HepG2 (cell line): ENCODE results near the gene OTUB2. TPM values are rescaled to one million over a fixed set of nuclear protein-coding genes. Genes with fewer than 3 reads are reported as not detected.

ENCODE experiments used
- ATAC-seq: fragments of 200-7000 bp; cut with Tn5 transposase; 3 replicates; pipeline ENCODE4 v1.9.1; 2020; ENCODE audit warnings: mild to moderate bottlenecking, moderate library complexity
- BruUV-seq: library from RNA; stranded (reverse); fragments of 400-500 nt; replicated peaks from 2 replicates; lab custom pipeline; 2021; lab: Mats Ljungman, UMichigan
- CTCF ChIA-PET: fragments of 300-600 bp; formaldehyde crosslinking; extraction: SDS; loops from one replicate; lab custom pipeline; 2021; ENCODE audit warnings: low total read pairs, inconsistent platforms, low intra/inter-chr PET ratio; lab: Yijun Ruan, JAX
- POLR2A ChIA-PET: fragments of 350-600 bp; sonication (Branson Sonifier 250); formaldehyde crosslinking; loops from one replicate; lab custom pipeline; 2020; ENCODE audit warnings: antibody characterized with exemption, inconsistent platforms; lab: Yijun Ruan, JAX
- DNase-seq: peaks from one replicate; pipeline ENCODE4 v3.0.0-alpha.2; 2015; ENCODE audit warnings: low spot score
- FAIRE-seq: peaks from 3 replicates; lab custom pipeline; 2011; peaks lifted over from hg19 to GRCh38; lab: Jason Lieb, UNC
- H2AFZ ChIP-seq: one replicate; pipeline ENCODE4 v1.6.1; 2011; ENCODE audit warnings: low read length, inconsistent platforms
- H3K27ac ChIP-seq: fragments of 300-600 bp; 3 replicates; pipeline ENCODE4 v1.8.0; 2011; ENCODE audit warnings: mixed run types, mild to moderate bottlenecking, mixed read lengths, low read length, inconsistent platforms; ENCODE audit not compliant: insufficient read depth; ENCODE audit errors: extremely low read length
- H3K27me3 ChIP-seq, 2 experiments: fragments of 200-600 bp in 1 of 2; 2 replicates in 1 of 2; 3 replicates in 1 of 2; pipeline versions ENCODE4 v1.6.0 to v1.8.0; 2011; ENCODE audit warnings: low read length in 2 of 2, mild to moderate bottlenecking in 2 of 2, moderate library complexity in 2 of 2, inconsistent platforms in 1 of 2; ENCODE audit not compliant: insufficient read depth in 2 of 2, control insufficient read depth in 1 of 2
- H3K36me3 ChIP-seq, 2 experiments: fragments of 200-600 bp in 1 of 2; replicated peaks in 1 of 2; 2 replicates in 1 of 2; 3 replicates in 1 of 2; pipeline versions ENCODE4 v1.5.1 to v1.8.0; 2011; ENCODE audit warnings: low read length in 2 of 2, inconsistent platforms in 1 of 2; ENCODE audit not compliant: insufficient read depth in 2 of 2, control insufficient read depth in 1 of 2
- H3K4me1 ChIP-seq: 2 replicates; pipeline ENCODE4 v1.5.1; 2012; ENCODE audit warnings: low read length, inconsistent platforms; ENCODE audit not compliant: insufficient read depth
- H3K4me2 ChIP-seq: 2 replicates; pipeline ENCODE4 v1.6.0; 2011; ENCODE audit warnings: low read depth, low read length, inconsistent platforms
- H3K4me3 ChIP-seq, 3 experiments: fragments of 200-600 bp in 1 of 3; sonication (generic), shearing (Covaris generic) in 1 of 3; replicated peaks in 1 of 3; 2 replicates each; pipeline ENCODE4 v1.5.1; 2011 to 2016; ENCODE audit warnings: low read length in 3 of 3, inconsistent platforms in 2 of 3, low read depth in 2 of 3, mild to moderate bottlenecking in 2 of 3, control low read depth in 1 of 3, mixed read lengths in 1 of 3; ENCODE audit not compliant: insufficient read depth in 1 of 3
- H3K79me2 ChIP-seq: one replicate; pipeline ENCODE4 v1.6.1; 2011; ENCODE audit warnings: low read length, inconsistent platforms; ENCODE audit not compliant: insufficient read depth
- H3K9ac ChIP-seq: 2 replicates; pipeline ENCODE4 v1.6.0; 2011; ENCODE audit warnings: mild to moderate bottlenecking, low read depth, low read length, inconsistent platforms; ENCODE audit not compliant: insufficient read depth
- H3K9me3 ChIP-seq: 2 replicates; pipeline ENCODE4 v1.5.1; 2012; ENCODE audit warnings: mild to moderate bottlenecking, low read length
- H4K20me1 ChIP-seq: 2 replicates; pipeline ENCODE4 v1.6.0; 2011; ENCODE audit warnings: inconsistent platforms, mild to moderate bottlenecking, low read length, moderate library complexity; ENCODE audit not compliant: insufficient read depth
- HNRNPK ChIP-seq: fragments of 200-400 bp; formaldehyde crosslinking; IDR thresholded peaks from 2 replicates; pipeline ENCODE4 v1.6.1; 2018; ENCODE audit warnings: low read length, low read depth, moderate library complexity, mild to moderate bottlenecking; ENCODE audit not compliant: poor library complexity, severe bottlenecking
- KLF6 ChIP-seq: IDR thresholded peaks from 2 replicates; pipeline ENCODE4 v1.8.0; 2016; ENCODE audit warnings: missing biosample characterization, missing genetic modification reagents
- PHF5A ChIP-seq: IDR thresholded peaks from one replicate; pipeline ENCODE4 v1.6.1; 2018; ENCODE audit warnings: low read depth, missing genetic modification reagents; ENCODE audit not compliant: unreplicated experiment
- SIN3A ChIP-seq: IDR thresholded peaks from 2 replicates; pipeline ENCODE4 v1.6.1; 2011; ENCODE audit warnings: low read depth, mild to moderate bottlenecking, control low read depth, low read length, borderline replicate concordance
- TEAD2 ChIP-seq: sonication (generic); formaldehyde crosslinking; IDR thresholded peaks from 2 replicates; pipeline ENCODE4 v1.9.0; 2021; ENCODE audit warnings: missing genetic modification reagents
- YEATS4 ChIP-seq: sonication (generic); formaldehyde crosslinking; IDR thresholded peaks from 2 replicates; pipeline ENCODE4 v1.4.0; 2020; ENCODE audit warnings: missing genetic modification reagents, borderline replicate concordance
- WGBS: methylation state at CpG from one replicate; pipeline ENCODE4 v1.1.6; 2017; ENCODE audit warnings: low lambda C conversion rate; 5-methylcytosine and 5-hydroxymethylcytosine counted together
- in situ Hi-C: cut with HindIII; loops from 2 replicates; pipeline ENCODE4 v1.10.0; 2017; ENCODE audit warnings: low pct_unique_long_range_greater_than_20kb; ENCODE audit not compliant: extremely low pct_ligation_motif_present
- intact Hi-C: fragments of 100-400 bp; cut with micrococcal nuclease; formaldehyde crosslinking; loops from one replicate; pipeline ENCODE4 v1.10.0; 2022; ENCODE audit not compliant: unreplicated experiment
- polyA plus RNA-seq, 8 experiments: library from polyadenylated mRNA; depleted of rRNA in 3 of 8; stranded (reverse) in 7 of 8; unstranded in 1 of 8; fragments of >200 nt; fragmentation: Illumina TruSeq in 4 of 8; extraction: Trizol in 4 of 8; gene quantifications; 2 replicates each; pipeline versions ENCODE4 v1.2.1 to v1.2.3, GENCODE V29; 2011 to 2016; ENCODE audit warnings: low read depth in 4 of 8, missing spikeins in 1 of 8, mixed read lengths in 1 of 8; ENCODE audit not compliant: insufficient read depth in 1 of 8
- total RNA-seq, 5 experiments: library from RNA; depleted of rRNA; stranded (reverse); fragments of >200 nt; fragmentation: Illumina TruSeq; extraction: Trizol; gene quantifications; 2 replicates each; pipeline ENCODE4 v1.2.3, GENCODE V29; 2016; ENCODE audit warnings: low read depth in 1 of 5
- TF ChIP-seq, protein P1 (sequence below): sonication (generic); formaldehyde crosslinking; IDR thresholded peaks from 2 replicates; pipeline ENCODE4 v1.5.0; 2020; ENCODE audit warnings: mild to moderate bottlenecking, missing genetic modification reagents, moderate library complexity

The OTUB2 gene
- total and polyA plus RNA-seq, 2 of the 13 experiments (the other 11 are each of a cell fraction or from before 2014, with no cell fraction given), result 2.2 to 2.4 TPM

DNA sequence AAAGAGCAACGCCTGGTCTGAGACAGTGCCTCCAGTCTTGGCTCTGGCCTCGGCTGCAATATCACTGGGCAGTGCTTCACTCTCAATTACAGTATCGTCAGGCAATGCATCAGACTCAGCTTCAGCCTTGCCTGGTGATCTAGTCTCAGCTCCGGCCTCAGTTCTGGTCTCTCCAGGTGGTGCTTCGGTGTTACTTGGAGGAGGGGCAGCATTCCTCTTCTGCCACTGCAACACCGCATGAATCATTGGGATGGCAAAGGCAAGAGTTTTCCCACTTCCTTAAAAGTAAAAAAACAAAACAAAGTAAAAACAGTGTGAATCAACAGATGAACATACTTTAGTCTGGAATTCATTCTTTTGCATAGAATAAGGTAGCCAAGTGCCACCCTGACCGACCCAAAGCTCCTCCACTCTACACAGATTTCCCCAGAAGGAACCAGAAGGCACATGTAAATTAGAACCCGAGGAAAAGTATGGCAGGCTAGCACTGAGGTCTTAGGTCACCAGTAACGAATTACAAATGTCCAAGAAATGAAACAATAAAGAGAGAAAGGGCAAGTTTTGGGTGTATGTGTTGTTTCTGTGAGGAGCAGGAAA is 36.3 kb downstream of the OTUB2 start:
- Histone ChIP-seq H3K79me2 (peaks cover 67% of the 10 kb centered on the region), H3K4me1 (peaks cover 63% of the 10 kb centered on the region), H3K9ac (no peak overlapping the region), H3K4me2 (no peak overlapping the region), H3K36me3 (peaks cover 19 to 39% of the 10 kb centered on the region in 2 experiments), H3K27ac (peak overlapping the region; percentile 33), H3K27me3 (no peaks in the 10 kb centered on the region), H2AFZ (no peak overlapping the region), H3K9me3 (no peaks in the 10 kb centered on the region), H3K4me3 (no peak overlapping the region), H4K20me1 (0 out of 2 replicates have a peak, but pooled peaks cover 7% of the 10 kb centered on the region)
- intact Hi-C loops (no loop called here), in situ Hi-C loops (no loop called here)
- POLR2A ChIA-PET, result no interaction called here
- FAIRE-seq (no peak), DNase-seq (no peak), ATAC-seq (no peak)
- TF ChIP-seq TEAD2 (no peak), KLF6 (CRISPR knock-in tag) (no peak), YEATS4 (CRISPR knock-in tag) (no peak), HNRNPK (no peak), PHF5A (CRISPR knock-in tag) (no peak), SIN3A (no peak)
- TF ChIP-seq, protein P1, sequence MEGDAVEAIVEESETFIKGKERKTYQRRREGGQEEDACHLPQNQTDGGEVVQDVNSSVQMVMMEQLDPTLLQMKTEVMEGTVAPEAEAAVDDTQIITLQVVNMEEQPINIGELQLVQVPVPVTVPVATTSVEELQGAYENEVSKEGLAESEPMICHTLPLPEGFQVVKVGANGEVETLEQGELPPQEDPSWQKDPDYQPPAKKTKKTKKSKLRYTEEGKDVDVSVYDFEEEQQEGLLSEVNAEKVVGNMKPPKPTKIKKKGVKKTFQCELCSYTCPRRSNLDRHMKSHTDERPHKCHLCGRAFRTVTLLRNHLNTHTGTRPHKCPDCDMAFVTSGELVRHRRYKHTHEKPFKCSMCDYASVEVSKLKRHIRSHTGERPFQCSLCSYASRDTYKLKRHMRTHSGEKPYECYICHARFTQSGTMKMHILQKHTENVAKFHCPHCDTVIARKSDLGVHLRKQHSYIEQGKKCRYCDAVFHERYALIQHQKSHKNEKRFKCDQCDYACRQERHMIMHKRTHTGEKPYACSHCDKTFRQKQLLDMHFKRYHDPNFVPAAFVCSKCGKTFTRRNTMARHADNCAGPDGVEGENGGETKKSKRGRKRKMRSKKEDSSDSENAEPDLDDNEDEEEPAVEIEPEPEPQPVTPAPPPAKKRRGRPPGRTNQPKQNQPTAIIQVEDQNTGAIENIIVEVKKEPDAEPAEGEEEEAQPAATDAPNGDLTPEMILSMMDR (CRISPR knock-in tag), result no peak
- CTCF ChIA-PET, result no interaction called here
- WGBS, result 86% methylated on average over 9 of the region's 9 CpGs
- BruUV-seq, result no TSS peak
